Cardiac muscle cell (in vitro differentiated cells and primary cell): ENCODE data around the gene CTNNA3. TPM values are rescaled to one million over a fixed set of nuclear protein-coding genes. Genes with fewer than 3 reads are reported as not detected.
A peak's percentile ranks its signal among the peaks of the same experiment; 100 is the strongest.

Experiments used
- DNase-seq, 2 donors: peaks; one replicate each; pipeline versions ENCODE4 v3.0.0 to v3.0.0-alpha.2; 2010 to 2017; ENCODE audit warnings: low read depth in 1 of 2, low spot score in 1 of 2
- H3K27ac ChIP-seq: fragments of 200-600 bp; sonication (generic); 2 replicates; pipeline ENCODE4 v1.5.1; 2016
- H3K27me3 ChIP-seq: fragments of 200-600 bp; sonication (generic); 2 replicates; pipeline ENCODE4 v1.6.0; 2016; ENCODE audit warnings: control low read depth
- H3K36me3 ChIP-seq: fragments of 200-600 bp; sonication (generic); 2 replicates; pipeline ENCODE4 v1.5.1; 2016; ENCODE audit warnings: control low read depth
- H3K4me1 ChIP-seq: fragments of 200-600 bp; sonication (generic); 2 replicates; pipeline ENCODE4 v1.8.1; 2017; ENCODE audit warnings: low read depth, mild to moderate bottlenecking, mixed run types
- H3K4me3 ChIP-seq: fragments of 200-600 bp; sonication (generic); 2 replicates; pipeline ENCODE4 v1.5.1; 2016; ENCODE audit warnings: mild to moderate bottlenecking
- H3K9me3 ChIP-seq: fragments of 200-600 bp; sonication (generic); 2 replicates; pipeline ENCODE4 v1.5.1; 2017; ENCODE audit warnings: low read depth, mild to moderate bottlenecking, control low read depth
- CTCF ChIP-seq: IDR thresholded peaks from 2 replicates; pipeline ENCODE4 v1.5.1; 2012; ENCODE audit warnings: low read depth, mild to moderate bottlenecking, low read length
- polyA plus RNA-seq: library from polyadenylated mRNA; unstranded; fragments of >200 nt; fragmentation: Nextera tagmentation; extraction: Ambion mirVana; gene quantifications from 2 replicates; pipeline ENCODE4 v1.2.1, GENCODE V29; 2016
- total RNA-seq: library from RNA; depleted of rRNA; stranded (reverse); fragments of >200 nt; gene quantifications from 2 replicates; pipeline ENCODE4 v1.2.3, GENCODE V29; 2016

CTNNA3 gene
- total and polyA plus RNA-seq, 2 experiments from 2014 or later, result 55.8 to 71.7 TPM

GRCh38 chr10:66565999-66566398 is 1130.0 kb downstream of the CTNNA3 start:
- TF ChIP-seq CTCF, result no peak
- no peak overlapping the region for H3K27ac ChIP-seq
- no peaks in the 10 kb centered on the region for H3K36me3 ChIP-seq
- H3K9me3 ChIP-seq, result no peaks in the 10 kb centered on the region
- no peak overlapping the region for H3K4me3 ChIP-seq
- no peak for DNase-seq
- no peaks in the 10 kb centered on the region for H3K4me1 ChIP-seq
- no peaks in the 10 kb centered on the region for H3K27me3 ChIP-seq

GRCh38 chr10:66564287-66564686 is 1131.7 kb downstream of the CTNNA3 start:
- no peak overlapping the region for H3K27ac ChIP-seq
- no peak for DNase-seq
- no peaks in the 10 kb centered on the region for H3K9me3 ChIP-seq
- no peak overlapping the region for H3K4me3 ChIP-seq
- no peaks in the 10 kb centered on the region for H3K27me3 ChIP-seq
- H3K36me3 ChIP-seq, result no peaks in the 10 kb centered on the region
- no peaks in the 10 kb centered on the region for H3K4me1 ChIP-seq
- no peak for TF ChIP-seq CTCF

DNA sequence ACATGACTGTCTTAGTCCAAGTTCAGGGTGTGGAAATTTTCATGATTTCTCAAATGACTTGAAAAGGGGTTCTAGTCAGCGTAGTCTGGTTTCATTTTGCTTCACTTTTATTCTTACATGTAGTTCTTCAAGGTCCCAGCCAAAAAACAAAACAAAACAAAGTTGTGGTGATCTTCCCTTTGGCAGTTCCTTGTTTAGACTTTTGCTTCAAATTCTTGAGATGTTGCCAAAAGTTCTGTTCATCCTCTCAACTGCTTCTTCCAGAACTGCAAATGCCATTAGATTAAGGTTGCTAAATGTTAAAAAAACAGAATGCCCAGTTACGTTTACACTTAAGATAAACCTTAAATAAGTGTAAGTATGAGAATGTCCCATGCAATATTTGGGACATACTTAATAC is 1140.9 kb downstream of the CTNNA3 start:
- no peaks in the 10 kb centered on the region for H3K4me1 ChIP-seq
- no peaks in the 10 kb centered on the region for H3K9me3 ChIP-seq
- H3K4me3 ChIP-seq, result no peak overlapping the region
- no peak for TF ChIP-seq CTCF
- no peak for DNase-seq
- no peaks in the 10 kb centered on the region for H3K27me3 ChIP-seq
- no peak overlapping the region for H3K27ac ChIP-seq
- H3K36me3 ChIP-seq, result no peaks in the 10 kb centered on the region

DNA sequence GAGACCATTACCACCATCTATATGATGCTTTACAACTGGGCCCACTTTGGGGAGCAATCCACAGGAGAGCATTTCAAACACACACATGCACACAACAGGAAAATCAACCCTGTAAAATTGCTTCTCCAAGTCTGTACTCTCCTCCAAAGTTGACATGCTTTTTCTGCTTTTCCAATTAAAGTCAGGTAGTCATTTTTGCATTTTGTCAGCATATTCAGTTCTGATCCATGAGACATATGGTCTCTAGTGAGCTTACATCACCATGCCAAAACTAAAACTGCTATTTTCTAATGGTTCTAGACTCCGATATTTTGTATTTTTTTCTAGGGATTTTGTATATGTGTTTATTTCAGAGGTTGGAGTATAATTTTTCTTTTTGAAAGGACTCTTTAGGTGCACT is 1143.7 kb downstream of the CTNNA3 start:
- DNase-seq, result no peak
- Histone ChIP-seq H3K4me1 (no peaks in the 10 kb centered on the region), H3K36me3 (no peaks in the 10 kb centered on the region), H3K27ac (no peak overlapping the region), H3K9me3 (no peaks in the 10 kb centered on the region), H3K4me3 (no peak overlapping the region), H3K27me3 (no peaks in the 10 kb centered on the region)
- TF ChIP-seq CTCF, result no peak

DNA sequence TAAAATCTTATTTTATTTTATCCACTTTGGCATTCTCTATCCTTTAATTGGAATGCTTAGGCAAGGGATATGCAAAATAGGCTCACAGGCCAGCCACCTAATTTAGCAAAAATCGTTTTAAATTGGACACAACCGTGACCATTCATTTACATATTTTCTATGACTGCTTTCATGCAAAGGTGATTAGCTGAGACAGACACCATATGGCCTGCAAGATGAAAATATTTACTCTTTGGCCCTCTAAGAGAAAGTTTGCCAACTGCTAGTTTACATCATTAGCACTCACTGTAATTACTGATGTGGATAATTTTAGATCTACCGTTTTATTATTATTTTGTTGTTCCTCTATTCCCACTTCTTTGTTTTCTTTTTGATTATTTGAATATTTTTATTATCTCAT is 1145.6 kb downstream of the CTNNA3 start:
- Histone ChIP-seq H3K27me3 (no peaks in the 10 kb centered on the region), H3K9me3 (no peaks in the 10 kb centered on the region), H3K36me3 (no peaks in the 10 kb centered on the region), H3K4me3 (no peak overlapping the region), H3K4me1 (no peaks in the 10 kb centered on the region), H3K27ac (no peak overlapping the region)
- no peak for DNase-seq
- no peak for TF ChIP-seq CTCF

DNA sequence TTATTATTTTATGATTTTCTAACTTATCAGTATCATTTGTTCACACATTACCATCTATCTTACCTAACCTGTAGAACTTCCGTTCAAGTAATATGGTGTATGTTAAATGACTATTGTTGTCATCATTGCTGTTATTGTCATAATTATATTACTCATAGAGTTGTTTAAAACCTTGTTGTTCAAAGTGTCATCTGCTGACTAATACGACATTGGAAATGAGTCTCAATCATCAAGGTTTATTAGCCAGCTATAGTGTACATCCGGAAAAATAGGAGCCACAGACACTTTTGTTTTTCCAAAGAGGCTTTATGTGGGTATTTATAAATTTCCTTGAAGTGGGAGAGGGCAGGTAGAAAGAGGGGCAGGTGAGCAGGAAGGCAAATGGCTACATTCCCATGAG is 1157.1 kb downstream of the CTNNA3 start:
- TF ChIP-seq CTCF, result no peak
- Histone ChIP-seq H3K4me1 (peaks cover 27% of the 10 kb centered on the region), H3K4me3 (no peak overlapping the region), H3K27ac (peak overlapping the region; percentile 95), H3K27me3 (no peaks in the 10 kb centered on the region), H3K36me3 (no peaks in the 10 kb centered on the region), H3K9me3 (no peaks in the 10 kb centered on the region)
- no peak for DNase-seq
